ENCODE results near the gene RBMS3. TPM values are rescaled to one million over a fixed set of nuclear protein-coding genes. Genes with fewer than 3 reads are reported as not detected.

Gene RBMS3
- total and polyA plus RNA-seq, 2 donors = 12.8 to 19.9 TPM

DNA sequence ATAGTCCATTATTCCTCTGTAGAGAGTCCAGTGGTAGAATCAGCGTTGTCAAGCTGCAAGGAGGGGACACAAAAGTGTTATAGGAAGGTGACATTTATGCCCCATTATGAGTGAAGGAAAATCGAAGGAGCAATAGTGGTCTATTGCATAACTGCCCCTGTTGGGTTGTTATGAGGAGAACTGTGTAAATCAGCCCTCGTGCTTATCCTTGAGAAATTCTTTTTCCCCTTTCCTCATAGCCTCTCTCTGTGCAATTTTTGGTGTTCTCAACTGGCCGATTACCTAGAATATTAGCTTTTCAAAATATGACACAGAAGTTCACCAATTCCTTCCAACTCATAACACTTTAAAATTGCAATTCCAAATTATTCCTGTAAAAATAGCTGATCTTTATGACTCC is 286.6 kb downstream of the RBMS3 start:
- DNase-seq (ENCODE audit: low read depth in 6 of 9, low spot score in 9 of 9) = no peak
- WGBS = 83% methylated on average over 4 of the region's 4 CpGs
- no peaks in the 10 kb centered on the region for H3K9me3 ChIP-seq (ENCODE audit: control insufficient read depth in 2 of 2, insufficient read depth in 1 of 2, low read length in 1 of 2)
- H3K4me1 ChIP-seq (ENCODE audit: control insufficient read depth in 2 of 2, insufficient read depth in 2 of 2, low read length in 2 of 2) = no peaks in the 10 kb centered on the region
- no peak overlapping the region for H3K4me3 ChIP-seq (ENCODE audit: low read length in 2 of 2)
- H3K27me3 ChIP-seq (ENCODE audit: control insufficient read depth in 2 of 2, insufficient read depth in 1 of 2, low read length in 1 of 2) = no peaks in the 10 kb centered on the region
- H3K27ac ChIP-seq (ENCODE audit: low read depth in 1 of 2, low read length in 1 of 2) = no peak overlapping the region
- H3K36me3 ChIP-seq (ENCODE audit: control insufficient read depth in 2 of 2, insufficient read depth in 2 of 2, low read length in 1 of 2) = no peaks in the 10 kb centered on the region

DNA sequence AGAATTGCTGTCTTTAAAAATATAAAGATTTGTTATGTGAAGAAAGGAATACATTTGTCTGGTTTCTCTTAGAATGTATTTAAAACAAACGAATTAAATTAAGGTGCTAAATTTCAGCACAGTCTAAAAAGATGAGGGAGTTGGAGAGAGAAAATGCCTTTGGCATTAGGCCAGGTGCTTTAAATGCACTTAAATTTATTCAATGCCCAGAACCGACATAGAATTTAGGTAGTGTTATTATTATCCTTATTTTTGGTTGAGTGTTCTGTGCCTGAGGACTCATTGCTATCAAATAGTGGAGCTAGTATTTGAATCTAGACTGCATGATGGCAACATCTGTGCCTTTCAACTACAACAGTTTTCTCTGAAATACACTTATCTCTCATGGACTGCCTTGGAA is 287.5 kb downstream of the RBMS3 start:
- DNase-seq (ENCODE audit: low read depth in 6 of 9, low spot score in 9 of 9) = no peak
- no peaks in the 10 kb centered on the region for H3K27me3 ChIP-seq (ENCODE audit: control insufficient read depth in 2 of 2, insufficient read depth in 1 of 2, low read length in 1 of 2)
- H3K36me3 ChIP-seq (ENCODE audit: control insufficient read depth in 2 of 2, insufficient read depth in 2 of 2, low read length in 1 of 2) = no peaks in the 10 kb centered on the region
- H3K4me3 ChIP-seq (ENCODE audit: low read length in 2 of 2) = no peak overlapping the region
- no peaks in the 10 kb centered on the region for H3K4me1 ChIP-seq (ENCODE audit: control insufficient read depth in 2 of 2, insufficient read depth in 2 of 2, low read length in 2 of 2)
- 92% methylated on average over 2 of the region's 2 CpGs for WGBS
- H3K9me3 ChIP-seq (ENCODE audit: control insufficient read depth in 2 of 2, insufficient read depth in 1 of 2, low read length in 1 of 2) = no peaks in the 10 kb centered on the region
- no peak overlapping the region for H3K27ac ChIP-seq (ENCODE audit: low read depth in 1 of 2, low read length in 1 of 2)

DNA sequence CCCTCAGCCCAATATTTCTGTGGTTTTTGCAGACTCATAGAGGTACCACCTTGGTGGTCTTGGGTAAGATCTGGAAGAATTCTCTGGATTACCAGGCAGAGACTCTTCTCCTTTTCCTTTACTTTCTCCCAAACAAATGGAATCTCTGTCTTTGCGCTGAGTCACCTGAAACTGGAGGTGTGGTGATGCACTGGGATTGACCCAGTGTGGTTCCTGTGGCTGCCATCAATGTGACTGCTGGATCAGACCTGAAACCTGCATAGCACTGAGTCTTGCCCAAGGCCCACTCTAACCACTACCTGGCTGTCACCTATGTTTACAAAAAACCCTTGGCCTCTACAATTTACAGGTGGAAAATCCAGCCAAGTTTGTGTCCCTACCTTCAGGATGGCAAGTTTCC is 295.3 kb downstream of the RBMS3 start:
- Histone ChIP-seq H3K36me3 (ENCODE audit: control insufficient read depth in 2 of 2, insufficient read depth in 2 of 2, low read length in 1 of 2) (no peaks in the 10 kb centered on the region), H3K4me1 (ENCODE audit: control insufficient read depth in 2 of 2, insufficient read depth in 2 of 2, low read length in 2 of 2) (no peaks in the 10 kb centered on the region), H3K27ac (ENCODE audit: low read depth in 1 of 2, low read length in 1 of 2) (no peak overlapping the region), H3K9me3 (ENCODE audit: control insufficient read depth in 2 of 2, insufficient read depth in 1 of 2, low read length in 1 of 2) (no peaks in the 10 kb centered on the region), H3K4me3 (ENCODE audit: low read length in 2 of 2) (no peak overlapping the region), H3K27me3 (ENCODE audit: control insufficient read depth in 2 of 2, insufficient read depth in 1 of 2, low read length in 1 of 2) (no peaks in the 10 kb centered on the region)
- WGBS = 95% methylated on average over 1 of the region's 1 CpG
- no peak for DNase-seq (ENCODE audit: low read depth in 6 of 9, low spot score in 9 of 9)

DNA sequence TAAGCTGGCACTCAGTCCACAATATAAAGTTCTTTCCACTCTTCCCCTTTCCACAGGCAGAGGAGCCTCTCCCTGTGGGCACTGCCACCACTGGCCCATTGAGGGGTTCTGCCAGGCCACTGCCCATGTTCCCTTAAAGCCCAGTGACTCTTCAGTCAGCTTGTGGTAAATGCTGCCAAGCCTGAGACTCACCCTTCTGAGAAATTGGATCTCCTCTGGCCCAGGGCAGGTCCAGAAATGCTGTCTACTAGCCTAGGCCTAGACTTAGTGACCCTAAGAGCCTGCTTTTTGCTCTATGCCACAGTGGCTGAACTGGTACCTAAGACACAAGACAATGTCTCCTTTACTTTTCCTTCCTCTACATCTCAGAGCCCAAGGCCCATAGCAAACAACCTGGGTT is 295.8 kb downstream of the RBMS3 start:
- no peaks in the 10 kb centered on the region for H3K27me3 ChIP-seq (ENCODE audit: control insufficient read depth in 2 of 2, insufficient read depth in 1 of 2, low read length in 1 of 2)
- H3K4me3 ChIP-seq (ENCODE audit: low read length in 2 of 2) = no peak overlapping the region
- H3K4me1 ChIP-seq (ENCODE audit: control insufficient read depth in 2 of 2, insufficient read depth in 2 of 2, low read length in 2 of 2) = no peaks in the 10 kb centered on the region
- no peak for DNase-seq (ENCODE audit: low read depth in 6 of 9, low spot score in 9 of 9)
- no peak overlapping the region for H3K27ac ChIP-seq (ENCODE audit: low read depth in 1 of 2, low read length in 1 of 2)
- no peaks in the 10 kb centered on the region for H3K36me3 ChIP-seq (ENCODE audit: control insufficient read depth in 2 of 2, insufficient read depth in 2 of 2, low read length in 1 of 2)
- H3K9me3 ChIP-seq (ENCODE audit: control insufficient read depth in 2 of 2, insufficient read depth in 1 of 2, low read length in 1 of 2) = no peaks in the 10 kb centered on the region

DNA sequence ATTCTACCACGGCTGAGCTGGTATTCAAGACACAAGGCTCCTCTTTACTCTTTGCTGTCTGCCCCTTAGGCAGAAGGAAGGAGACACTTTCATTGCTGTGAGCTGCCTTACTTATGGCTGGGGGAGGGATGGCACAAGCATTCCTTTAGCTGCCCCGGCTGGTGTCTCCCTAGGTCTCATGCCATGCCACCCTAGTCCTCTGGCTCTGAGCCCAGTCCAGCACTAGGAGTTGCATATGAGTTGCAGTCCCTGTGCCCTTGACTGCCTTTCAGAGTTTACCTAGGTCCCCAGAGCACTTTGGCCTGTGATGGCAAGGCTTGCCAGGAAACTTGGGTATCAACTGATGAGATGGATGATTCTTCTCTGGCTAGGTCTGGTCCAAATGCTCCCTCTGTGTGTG is 296.4 kb downstream of the RBMS3 start:
- no peaks in the 10 kb centered on the region for H3K27me3 ChIP-seq (ENCODE audit: control insufficient read depth in 2 of 2, insufficient read depth in 1 of 2, low read length in 1 of 2)
- H3K4me3 ChIP-seq (ENCODE audit: low read length in 2 of 2) = no peak overlapping the region
- no peaks in the 10 kb centered on the region for H3K4me1 ChIP-seq (ENCODE audit: control insufficient read depth in 2 of 2, insufficient read depth in 2 of 2, low read length in 2 of 2)
- no peaks in the 10 kb centered on the region for H3K36me3 ChIP-seq (ENCODE audit: control insufficient read depth in 2 of 2, insufficient read depth in 2 of 2, low read length in 1 of 2)
- H3K9me3 ChIP-seq (ENCODE audit: control insufficient read depth in 2 of 2, insufficient read depth in 1 of 2, low read length in 1 of 2) = no peaks in the 10 kb centered on the region
- H3K27ac ChIP-seq (ENCODE audit: low read depth in 1 of 2, low read length in 1 of 2) = no peak overlapping the region
- DNase-seq (ENCODE audit: low read depth in 6 of 9, low spot score in 9 of 9) = no peak
- WGBS = 94% methylated on average over 2 of the region's 2 CpGs

DNA sequence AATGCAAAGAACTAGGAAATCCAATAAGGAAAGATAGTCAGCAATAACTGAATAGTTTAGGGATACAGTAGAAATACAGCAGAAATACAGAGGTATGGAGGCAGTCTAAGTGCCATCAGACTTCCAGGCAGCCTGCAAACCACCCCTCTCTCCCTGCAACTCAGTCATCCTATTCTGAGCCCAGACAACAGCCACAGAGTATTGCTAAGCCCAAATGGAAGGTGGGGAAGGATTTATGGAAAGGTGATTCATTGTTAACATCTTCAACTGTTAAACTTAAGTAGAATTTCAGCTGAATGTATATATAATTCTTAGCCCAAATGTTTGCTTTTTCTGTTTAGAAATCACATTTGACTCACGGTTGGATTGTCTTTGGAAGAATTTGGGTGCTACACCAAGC is 300.4 kb downstream of the RBMS3 start:
- no peaks in the 10 kb centered on the region for H3K4me1 ChIP-seq (ENCODE audit: control insufficient read depth in 2 of 2, insufficient read depth in 2 of 2, low read length in 2 of 2)
- no peak overlapping the region for H3K4me3 ChIP-seq (ENCODE audit: low read length in 2 of 2)
- no peak overlapping the region for H3K27ac ChIP-seq (ENCODE audit: low read depth in 1 of 2, low read length in 1 of 2)
- H3K36me3 ChIP-seq (ENCODE audit: control insufficient read depth in 2 of 2, insufficient read depth in 2 of 2, low read length in 1 of 2) = no peaks in the 10 kb centered on the region
- 97% methylated on average over 1 of the region's 1 CpG for WGBS
- no peaks in the 10 kb centered on the region for H3K27me3 ChIP-seq (ENCODE audit: control insufficient read depth in 2 of 2, insufficient read depth in 1 of 2, low read length in 1 of 2)
- DNase-seq (ENCODE audit: low read depth in 6 of 9, low spot score in 9 of 9) = no peak
- H3K9me3 ChIP-seq (ENCODE audit: control insufficient read depth in 2 of 2, insufficient read depth in 1 of 2, low read length in 1 of 2) = no peaks in the 10 kb centered on the region

DNA sequence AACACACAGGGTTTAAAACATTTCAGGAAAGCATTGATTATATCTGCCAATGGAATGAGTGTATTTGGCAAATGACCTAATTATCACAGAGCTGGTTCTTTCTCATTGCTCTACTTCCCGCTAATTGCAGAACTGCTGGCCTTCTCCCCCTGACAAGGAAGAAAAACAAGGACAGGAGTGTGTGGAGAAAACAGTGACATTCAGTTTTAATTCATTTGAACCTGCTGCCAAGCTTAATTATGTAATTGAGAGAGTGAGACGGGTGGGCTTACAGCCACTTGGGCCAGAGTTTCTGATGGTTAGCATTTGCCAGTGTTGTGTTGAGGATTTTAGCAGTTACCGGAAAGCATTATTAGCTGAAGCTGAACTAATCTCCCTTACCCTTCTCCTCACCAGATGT is 301.4 kb downstream of the RBMS3 start:
- no peak for DNase-seq (ENCODE audit: low read depth in 6 of 9, low spot score in 9 of 9)
- 94% methylated on average over 3 of the region's 3 CpGs for WGBS

DNA sequence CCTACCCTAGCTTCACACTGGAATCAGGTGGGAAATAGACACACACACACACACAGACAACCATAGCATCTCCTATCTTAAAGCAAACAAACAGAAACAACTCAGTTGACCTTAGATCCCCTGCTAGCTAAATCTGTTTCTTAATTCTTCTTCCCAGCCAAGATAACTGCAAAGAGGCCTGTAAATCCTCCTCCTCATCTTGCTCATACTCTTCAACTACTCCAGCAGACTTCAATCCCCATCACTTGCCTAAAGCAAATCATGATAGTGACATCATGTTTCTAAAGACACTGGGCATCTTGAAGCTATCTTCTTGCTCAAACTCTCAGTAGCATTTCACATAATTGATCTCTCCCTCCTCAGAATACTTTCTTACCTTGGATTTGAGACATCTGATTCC is 303.0 kb downstream of the RBMS3 start:
- H3K4me1 ChIP-seq (ENCODE audit: control insufficient read depth in 2 of 2, insufficient read depth in 2 of 2, low read length in 2 of 2) = no peaks in the 10 kb centered on the region
- H3K27ac ChIP-seq (ENCODE audit: low read depth in 1 of 2, low read length in 1 of 2) = no peak overlapping the region
- H3K27me3 ChIP-seq (ENCODE audit: control insufficient read depth in 2 of 2, insufficient read depth in 1 of 2, low read length in 1 of 2) = no peaks in the 10 kb centered on the region
- no peak overlapping the region for H3K4me3 ChIP-seq (ENCODE audit: low read length in 2 of 2)
- H3K9me3 ChIP-seq (ENCODE audit: control insufficient read depth in 2 of 2, insufficient read depth in 1 of 2, low read length in 1 of 2) = no peaks in the 10 kb centered on the region
- no peaks in the 10 kb centered on the region for H3K36me3 ChIP-seq (ENCODE audit: control insufficient read depth in 2 of 2, insufficient read depth in 2 of 2, low read length in 1 of 2)
- no peak for DNase-seq (ENCODE audit: low read depth in 6 of 9, low spot score in 9 of 9)

More for the DNA sequence above, 301.4 kb downstream of the RBMS3 start:
- Histone ChIP-seq H3K27me3 (ENCODE audit: control insufficient read depth in 2 of 2, insufficient read depth in 1 of 2, low read length in 1 of 2) (no peaks in the 10 kb centered on the region), H3K9me3 (ENCODE audit: control insufficient read depth in 2 of 2, insufficient read depth in 1 of 2, low read length in 1 of 2) (no peaks in the 10 kb centered on the region), H3K27ac (ENCODE audit: low read depth in 1 of 2, low read length in 1 of 2) (no peak overlapping the region), H3K4me3 (ENCODE audit: low read length in 2 of 2) (no peak overlapping the region), H3K4me1 (ENCODE audit: control insufficient read depth in 2 of 2, insufficient read depth in 2 of 2, low read length in 2 of 2) (no peaks in the 10 kb centered on the region), H3K36me3 (ENCODE audit: control insufficient read depth in 2 of 2, insufficient read depth in 2 of 2, low read length in 1 of 2) (no peaks in the 10 kb centered on the region)

DNA sequence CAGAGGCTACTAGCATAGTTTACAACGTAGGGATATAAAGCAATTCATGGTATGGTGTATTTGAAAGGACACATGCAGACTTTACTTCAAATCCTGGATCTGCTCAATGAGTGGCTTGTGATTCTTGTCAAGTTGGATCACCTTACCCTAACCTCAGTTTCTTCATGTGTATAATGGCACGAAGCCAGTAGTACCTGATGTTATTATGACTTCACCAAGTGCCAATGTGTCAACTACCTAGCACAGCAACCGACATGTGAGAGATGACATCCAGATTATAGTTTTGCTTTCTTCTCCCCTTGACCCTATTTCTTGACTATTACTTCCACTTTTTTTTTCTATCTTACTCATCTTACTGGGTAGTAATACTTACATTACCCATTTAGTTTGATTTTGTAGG is 304.5 kb downstream of the RBMS3 start:
- Histone ChIP-seq H3K4me1 (ENCODE audit: control insufficient read depth in 2 of 2, insufficient read depth in 2 of 2, low read length in 2 of 2) (no peaks in the 10 kb centered on the region), H3K4me3 (ENCODE audit: low read length in 2 of 2) (no peak overlapping the region), H3K27me3 (ENCODE audit: control insufficient read depth in 2 of 2, insufficient read depth in 1 of 2, low read length in 1 of 2) (no peaks in the 10 kb centered on the region), H3K27ac (ENCODE audit: low read depth in 1 of 2, low read length in 1 of 2) (no peak overlapping the region), H3K36me3 (ENCODE audit: control insufficient read depth in 2 of 2, insufficient read depth in 2 of 2, low read length in 1 of 2) (no peaks in the 10 kb centered on the region), H3K9me3 (ENCODE audit: control insufficient read depth in 2 of 2, insufficient read depth in 1 of 2, low read length in 1 of 2) (no peaks in the 10 kb centered on the region)
- 92% methylated on average over 3 of the region's 3 CpGs for WGBS
- DNase-seq (ENCODE audit: low read depth in 6 of 9, low spot score in 9 of 9) = no peak

DNA sequence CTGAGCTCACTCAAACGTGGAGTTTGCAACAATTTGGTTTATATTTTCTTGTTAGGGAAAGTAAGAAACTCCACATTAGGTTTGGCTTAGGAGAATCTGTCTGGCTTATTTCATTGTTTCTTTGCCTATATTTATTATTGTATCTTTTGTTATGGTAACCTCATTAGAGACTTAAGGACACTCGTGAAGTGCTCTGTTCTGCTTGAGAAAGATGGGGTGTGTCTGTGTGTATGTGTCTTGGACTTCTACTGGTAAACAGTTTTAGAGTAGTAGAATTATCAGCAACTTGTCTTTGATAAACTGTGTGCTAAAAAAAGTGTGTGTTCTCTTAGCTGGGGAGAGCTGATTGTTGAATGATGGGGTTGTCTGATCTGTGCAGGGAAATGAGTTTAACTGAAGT is 306.5 kb downstream of the RBMS3 start:
- no peak overlapping the region for H3K27ac ChIP-seq (ENCODE audit: low read depth in 1 of 2, low read length in 1 of 2)
- no peak overlapping the region for H3K4me3 ChIP-seq (ENCODE audit: low read length in 2 of 2)
- H3K27me3 ChIP-seq (ENCODE audit: control insufficient read depth in 2 of 2, insufficient read depth in 1 of 2, low read length in 1 of 2) = no peaks in the 10 kb centered on the region
- WGBS = 89% methylated on average over 2 of the region's 2 CpGs
- no peaks in the 10 kb centered on the region for H3K9me3 ChIP-seq (ENCODE audit: control insufficient read depth in 2 of 2, insufficient read depth in 1 of 2, low read length in 1 of 2)
- DNase-seq (ENCODE audit: low read depth in 6 of 9, low spot score in 9 of 9) = no peak
- H3K36me3 ChIP-seq (ENCODE audit: control insufficient read depth in 2 of 2, insufficient read depth in 2 of 2, low read length in 1 of 2) = no peaks in the 10 kb centered on the region
- no peaks in the 10 kb centered on the region for H3K4me1 ChIP-seq (ENCODE audit: control insufficient read depth in 2 of 2, insufficient read depth in 2 of 2, low read length in 2 of 2)
